ENCODE measurements around the gene IL37. TPM values are rescaled to one million over a fixed set of nuclear protein-coding genes. Genes with fewer than 3 reads are reported as not detected.
"Not testable (repeated sequence)": the region's sequence is repeated elsewhere in the genome, so short reads cannot be mapped to it uniquely, and the experiment has no call there.

Gene IL37
- total RNA-seq, 1 donor from 2014 or later = not detected

GRCh38 chr2:112924360-112924759, 13.4 kb downstream of the IL37 start:
- Mint-ChIP-seq H3K4me1 (ENCODE audit: unreplicated experiment) (no peaks in the 10 kb centered on the region), H3K9me3 (peaks cover 5% of the 10 kb centered on the region), H3K27ac (no peak overlapping the region), H3K27me3 (peaks cover 4% of the 10 kb centered on the region), H3K4me3 (no peak overlapping the region), H3K36me3 (no peaks in the 10 kb centered on the region)
- DNase-seq (ENCODE audit: extremely low spot score, unreplicated experiment) = no peak
- TF ChIP-seq, protein P1, sequence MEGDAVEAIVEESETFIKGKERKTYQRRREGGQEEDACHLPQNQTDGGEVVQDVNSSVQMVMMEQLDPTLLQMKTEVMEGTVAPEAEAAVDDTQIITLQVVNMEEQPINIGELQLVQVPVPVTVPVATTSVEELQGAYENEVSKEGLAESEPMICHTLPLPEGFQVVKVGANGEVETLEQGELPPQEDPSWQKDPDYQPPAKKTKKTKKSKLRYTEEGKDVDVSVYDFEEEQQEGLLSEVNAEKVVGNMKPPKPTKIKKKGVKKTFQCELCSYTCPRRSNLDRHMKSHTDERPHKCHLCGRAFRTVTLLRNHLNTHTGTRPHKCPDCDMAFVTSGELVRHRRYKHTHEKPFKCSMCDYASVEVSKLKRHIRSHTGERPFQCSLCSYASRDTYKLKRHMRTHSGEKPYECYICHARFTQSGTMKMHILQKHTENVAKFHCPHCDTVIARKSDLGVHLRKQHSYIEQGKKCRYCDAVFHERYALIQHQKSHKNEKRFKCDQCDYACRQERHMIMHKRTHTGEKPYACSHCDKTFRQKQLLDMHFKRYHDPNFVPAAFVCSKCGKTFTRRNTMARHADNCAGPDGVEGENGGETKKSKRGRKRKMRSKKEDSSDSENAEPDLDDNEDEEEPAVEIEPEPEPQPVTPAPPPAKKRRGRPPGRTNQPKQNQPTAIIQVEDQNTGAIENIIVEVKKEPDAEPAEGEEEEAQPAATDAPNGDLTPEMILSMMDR (conservative IDR thresholded peaks at IDR 0.05) = no peak

- Mint-ChIP-seq H3K36me3 (no peaks in the 10 kb centered on the region), H3K4me3 (no peak overlapping the region), H3K27ac (no peak overlapping the region), H3K27me3 (peaks cover 4% of the 10 kb centered on the region), H3K4me1 (ENCODE audit: unreplicated experiment) (no peaks in the 10 kb centered on the region), H3K9me3 (peaks cover 2% of the 10 kb centered on the region)
- TF ChIP-seq, protein P1 (conservative IDR thresholded peaks at IDR 0.05) = no peak
- DNase-seq (ENCODE audit: extremely low spot score, unreplicated experiment) = no peak
Observed at GRCh38 chr2:112924821-112925220, 13.9 kb downstream of the IL37 start.

GRCh38 chr2:112926707-112927106, 15.7 kb downstream of the IL37 start:
- Mint-ChIP-seq H3K36me3 (no peaks in the 10 kb centered on the region), H3K27ac (no peak overlapping the region), H3K9me3 (no peaks in the 10 kb centered on the region), H3K27me3 (peaks cover 4% of the 10 kb centered on the region), H3K4me3 (no peak overlapping the region), H3K4me1 (ENCODE audit: unreplicated experiment) (no peaks in the 10 kb centered on the region)
- TF ChIP-seq, protein P1 (conservative IDR thresholded peaks at IDR 0.05) = no peak
- no peak for DNase-seq (ENCODE audit: extremely low spot score, unreplicated experiment)

DNA sequence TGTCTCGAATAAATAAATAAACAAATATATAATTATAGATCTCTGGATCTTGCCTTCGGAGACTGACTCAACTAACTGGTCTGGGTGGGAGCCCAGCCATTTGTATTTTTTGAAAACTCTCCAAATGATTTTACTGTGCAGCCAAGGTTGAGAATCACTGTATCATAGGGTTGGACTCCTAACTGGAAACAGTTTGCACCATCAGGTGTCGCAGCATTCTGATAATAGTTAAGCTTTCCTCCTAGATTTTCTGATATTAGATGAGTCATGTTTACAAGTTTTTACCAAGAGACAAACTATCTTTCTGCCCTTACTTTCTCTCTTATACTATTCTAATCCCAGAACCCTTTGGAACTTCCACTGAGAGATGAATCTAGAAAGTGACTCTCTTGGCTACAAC, 16.8 kb downstream of the IL37 start:
- TF ChIP-seq, protein P1 (conservative IDR thresholded peaks at IDR 0.05) = no peak

GRCh38 chr2:112933261-112933660, 22.3 kb downstream of the IL37 start:
- H3K9me3 Mint-ChIP-seq = no peaks in the 10 kb centered on the region
- H3K4me3 Mint-ChIP-seq = no peak overlapping the region
- H3K27me3 Mint-ChIP-seq = peaks cover 9% of the 10 kb centered on the region
- no peaks in the 10 kb centered on the region for H3K36me3 Mint-ChIP-seq
- H3K27ac Mint-ChIP-seq = no peak overlapping the region
- TF ChIP-seq, protein P1 (conservative IDR thresholded peaks at IDR 0.05) = no peak
- no peaks in the 10 kb centered on the region for H3K4me1 Mint-ChIP-seq (ENCODE audit: unreplicated experiment)
- DNase-seq (ENCODE audit: extremely low spot score, unreplicated experiment) = no peak

More for the DNA sequence above, 16.8 kb downstream of the IL37 start:
- no peaks in the 10 kb centered on the region for H3K36me3 Mint-ChIP-seq
- no peaks in the 10 kb centered on the region for H3K4me1 Mint-ChIP-seq (ENCODE audit: unreplicated experiment)
- DNase-seq (ENCODE audit: extremely low spot score, unreplicated experiment) = no peak
- no peak overlapping the region for H3K27ac Mint-ChIP-seq
- H3K9me3 Mint-ChIP-seq = no peaks in the 10 kb centered on the region
- peaks cover 4% of the 10 kb centered on the region for H3K27me3 Mint-ChIP-seq
- no peak overlapping the region for H3K4me3 Mint-ChIP-seq

DNA sequence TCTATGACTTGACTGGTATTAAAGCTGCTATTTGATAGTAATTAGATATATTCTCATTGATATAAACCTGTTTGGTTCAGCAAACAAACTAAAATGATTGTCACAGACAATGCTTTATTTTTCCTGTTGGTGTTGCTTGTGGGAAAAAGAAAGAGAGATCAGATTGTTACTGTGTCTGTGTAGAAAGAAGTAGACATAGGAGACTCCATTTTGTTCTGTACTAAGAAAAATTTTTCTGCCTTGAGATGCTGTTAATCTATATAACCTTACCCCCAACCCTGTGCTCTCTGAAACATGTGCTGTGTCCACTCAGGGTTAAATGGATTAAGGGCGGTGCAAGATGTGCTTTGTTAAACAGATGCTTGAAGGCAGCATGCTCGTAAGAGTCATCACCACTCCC, 23.2 kb downstream of the IL37 start:
- H3K4me3 Mint-ChIP-seq; DNase-seq (ENCODE audit: extremely low spot score, unreplicated experiment); H3K36me3 Mint-ChIP-seq; H3K9me3 Mint-ChIP-seq; H3K4me1 Mint-ChIP-seq (ENCODE audit: unreplicated experiment); H3K27ac Mint-ChIP-seq: not testable (repeated sequence)
- peaks cover 13% of the 10 kb centered on the region for H3K27me3 Mint-ChIP-seq

Measured in type B pancreatic cell (in vitro differentiated cells).